8988T (cell line): Measurements from ENCODE around the gene AATF.

Source experiments
- DNase-seq: peaks from one replicate; pipeline ENCODE4 v3.0.0; 2011

The AATF gene

DNA sequence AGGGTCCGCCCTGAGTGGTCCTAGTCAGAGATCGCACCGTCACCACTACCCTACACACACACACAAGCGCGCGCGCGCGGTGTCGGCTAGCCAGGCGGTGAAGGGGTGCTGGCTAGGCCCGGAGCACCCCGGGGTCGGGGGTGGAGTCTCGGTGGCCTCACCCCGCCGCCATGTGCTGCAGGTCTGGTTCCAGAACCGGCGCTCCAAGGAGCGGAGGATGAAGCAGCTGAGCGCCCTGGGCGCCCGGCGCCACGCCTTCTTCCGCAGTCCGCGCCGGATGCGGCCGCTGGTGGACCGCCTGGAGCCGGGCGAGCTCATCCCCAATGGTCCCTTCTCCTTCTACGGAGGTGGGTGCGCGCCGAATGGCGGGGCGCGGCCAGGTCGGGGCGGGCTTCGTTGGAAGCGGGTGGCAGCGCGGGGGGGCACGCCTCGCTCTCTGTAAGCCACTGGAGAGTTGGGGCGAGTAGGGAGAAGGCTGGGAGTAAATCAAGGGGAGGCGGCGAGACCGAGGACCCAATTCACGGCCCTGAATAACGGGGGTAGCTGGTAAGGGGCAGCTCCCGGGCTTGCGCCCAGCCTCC is 6.6 kb upstream of the AATF start:
- no peak for DNase-seq

DNA sequence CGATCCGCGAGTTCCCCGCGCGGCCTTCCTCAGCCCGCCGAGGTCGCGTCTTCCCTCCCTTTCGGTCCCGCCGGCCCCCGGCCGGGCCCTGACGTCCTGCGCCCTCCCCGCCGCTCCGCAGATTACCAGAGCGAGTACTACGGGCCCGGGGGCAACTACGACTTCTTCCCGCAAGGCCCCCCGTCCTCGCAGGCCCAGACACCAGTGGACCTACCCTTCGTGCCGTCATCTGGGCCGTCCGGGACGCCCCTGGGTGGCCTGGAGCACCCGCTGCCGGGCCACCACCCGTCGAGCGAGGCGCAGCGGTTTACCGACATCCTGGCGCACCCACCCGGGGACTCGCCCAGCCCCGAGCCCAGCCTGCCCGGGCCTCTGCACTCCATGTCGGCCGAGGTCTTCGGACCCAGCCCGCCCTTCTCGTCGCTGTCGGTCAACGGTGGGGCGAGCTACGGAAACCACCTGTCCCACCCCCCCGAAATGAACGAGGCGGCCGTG is 6.1 kb upstream of the AATF start:
- DNase-seq = no peak

- no peak for DNase-seq
These were observed 5.2 kb upstream of the AATF start for GRCh38 chr17:36943250-36944191.

GRCh38 chr17:36944553-36944952 is 4.2 kb upstream of the AATF start:
- DNase-seq = no peak

- no peak for DNase-seq
These were observed 3.6 kb upstream of the AATF start for GRCh38 chr17:36945140-36945539.

GRCh38 chr17:36945959-36946725 is 2.6 kb upstream of the AATF start:
- no peak for DNase-seq

GRCh38 chr17:36946726-36947091 is 2.0 kb upstream of the AATF start:
- no peak for DNase-seq

- no peak for DNase-seq
These were observed 635 bp upstream of the AATF start for GRCh38 chr17:36947922-36948716.

- no peak for DNase-seq
These were observed 740 bp downstream of the AATF start for GRCh38 chr17:36949461-36949927.

- no peak for DNase-seq
These were observed 1.3 kb downstream of the AATF start for GRCh38 chr17:36950027-36950426.

- DNase-seq = no peak
These were observed 2.5 kb downstream of the AATF start for GRCh38 chr17:36951084-36951789.

- no peak for DNase-seq
These were observed 22.8 kb downstream of the AATF start for GRCh38 chr17:36971508-36971907.

DNA sequence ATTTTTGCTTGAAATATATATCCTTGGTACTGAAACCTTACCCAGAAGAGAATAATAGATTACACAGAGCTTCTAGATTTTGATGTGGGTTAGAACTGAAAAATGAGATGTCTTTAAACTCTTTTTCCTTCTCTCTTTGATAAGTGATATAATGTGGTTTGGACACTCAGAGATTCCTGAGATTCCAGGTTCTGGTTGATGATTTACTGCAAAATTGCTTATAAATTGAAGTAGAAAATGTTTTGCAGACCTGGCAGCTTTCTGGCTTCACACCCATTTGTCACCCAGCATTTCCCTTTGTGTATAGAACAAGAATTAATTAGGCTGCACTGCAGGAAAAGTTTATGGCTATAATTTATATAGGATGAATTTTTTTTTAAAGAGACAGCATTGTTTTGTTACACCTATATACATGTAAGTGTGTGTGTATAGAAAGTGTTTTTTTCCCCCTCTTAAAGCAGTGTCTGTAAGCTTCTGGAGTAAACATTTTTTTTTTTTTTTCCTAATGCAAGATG is 23.5 kb downstream of the AATF start:
- DNase-seq = no peak

DNA sequence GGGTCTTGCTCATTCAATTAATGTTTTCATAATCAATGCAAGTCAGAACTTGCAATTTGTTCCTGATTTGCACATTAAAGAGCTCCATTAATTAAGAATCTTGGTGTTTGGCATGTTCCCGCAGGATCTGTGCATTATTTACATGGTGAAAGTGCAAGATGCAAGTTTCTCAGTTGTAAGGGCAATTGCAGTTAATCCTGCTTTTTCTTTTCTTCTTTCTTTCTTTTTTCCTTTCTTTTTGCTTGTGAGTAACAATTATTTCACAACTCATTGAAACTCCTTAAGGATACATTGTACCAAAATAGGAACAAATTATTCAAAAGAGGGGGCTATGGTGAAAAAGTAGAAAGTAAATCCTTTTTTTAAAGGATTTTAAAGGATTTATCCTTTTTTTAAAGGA is 24.2 kb downstream of the AATF start:
- DNase-seq = no peak

DNA sequence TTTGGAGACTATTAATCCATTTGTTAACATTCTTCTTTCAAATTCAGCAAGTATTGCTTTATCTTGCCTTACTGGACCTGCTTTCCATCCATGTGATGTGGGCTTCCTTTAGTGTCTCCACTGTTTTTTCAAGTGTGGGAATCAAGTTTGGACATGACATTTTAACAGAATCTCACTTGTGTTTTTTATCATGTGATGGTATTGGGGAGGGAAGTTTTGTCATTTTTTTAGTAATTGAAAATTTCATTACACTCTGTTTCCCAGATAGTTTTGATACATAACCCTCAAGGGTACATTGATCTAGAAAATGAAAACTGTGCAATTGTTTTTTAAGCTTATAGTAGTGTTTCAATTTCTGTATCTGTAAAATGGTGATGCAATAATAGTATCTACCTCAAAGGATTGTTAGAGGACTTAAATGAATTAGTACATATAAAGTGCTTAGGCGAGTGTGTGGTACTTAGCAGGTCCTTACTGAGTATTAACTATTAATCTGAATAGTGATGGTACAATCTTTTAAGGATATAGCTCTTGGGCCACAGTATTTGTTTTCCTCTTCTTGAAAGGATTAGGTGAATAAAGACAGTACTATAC is 27.3 kb downstream of the AATF start:
- DNase-seq = no peak

DNA sequence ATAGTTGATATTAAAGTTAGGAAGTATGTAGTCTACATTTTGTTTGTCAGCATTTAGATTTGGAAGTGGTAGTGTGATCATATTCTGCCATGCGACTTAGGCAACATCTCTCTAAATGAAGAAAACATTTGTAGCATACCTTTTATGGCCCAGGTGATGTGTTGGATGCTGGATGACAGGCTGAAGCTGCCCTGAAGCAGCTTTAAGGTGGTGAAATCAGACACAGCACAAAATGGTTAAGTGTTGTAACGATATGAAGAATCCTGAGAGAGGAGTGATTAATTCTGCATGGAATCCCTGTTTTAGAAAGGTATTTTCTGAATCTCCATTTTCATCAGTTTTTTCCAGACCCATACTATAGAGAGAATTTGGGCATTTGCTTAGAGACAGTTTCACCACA is 28.3 kb downstream of the AATF start:
- no peak for DNase-seq

- no peak for DNase-seq
These were observed 28.8 kb downstream of the AATF start for GRCh38 chr17:36977568-36977967.

DNA sequence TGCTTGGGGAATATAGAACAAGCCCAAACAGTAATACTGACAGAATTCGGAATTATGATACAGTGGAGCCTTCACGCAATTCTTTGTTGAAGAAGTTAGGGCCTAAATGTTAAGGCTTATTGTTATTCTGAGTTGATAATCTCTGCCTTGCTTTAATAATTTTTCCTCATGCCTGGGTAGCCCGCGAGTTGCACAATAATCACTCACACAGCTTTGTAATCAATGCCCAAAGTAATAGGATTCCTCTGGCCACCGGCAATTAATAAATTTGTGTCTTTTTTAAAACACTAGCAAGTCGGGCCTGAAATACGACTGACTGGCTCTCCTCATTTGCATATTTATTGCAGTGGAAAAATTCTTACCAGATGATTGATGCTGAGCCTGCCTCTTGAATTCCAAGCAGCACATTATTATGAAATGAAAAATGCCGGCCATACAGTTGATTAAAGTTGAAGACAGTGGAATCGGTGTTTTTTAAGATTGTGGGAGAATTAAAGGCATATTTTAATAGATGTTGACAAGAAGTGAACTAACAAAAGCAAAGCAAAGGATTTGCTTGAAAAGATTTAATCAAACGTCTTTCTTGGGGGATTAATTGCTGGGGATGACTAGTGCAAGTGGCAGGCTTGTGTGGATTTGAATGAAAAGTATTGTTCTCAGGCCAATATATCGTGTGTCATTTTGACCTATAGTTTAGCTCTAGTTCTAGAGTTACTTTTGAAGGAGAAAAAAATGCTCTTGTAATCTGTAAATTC is 30.2 kb downstream of the AATF start:
- no peak for DNase-seq

GRCh38 chr17:36979565-36979941 is 30.8 kb downstream of the AATF start:
- no peak for DNase-seq

DNA sequence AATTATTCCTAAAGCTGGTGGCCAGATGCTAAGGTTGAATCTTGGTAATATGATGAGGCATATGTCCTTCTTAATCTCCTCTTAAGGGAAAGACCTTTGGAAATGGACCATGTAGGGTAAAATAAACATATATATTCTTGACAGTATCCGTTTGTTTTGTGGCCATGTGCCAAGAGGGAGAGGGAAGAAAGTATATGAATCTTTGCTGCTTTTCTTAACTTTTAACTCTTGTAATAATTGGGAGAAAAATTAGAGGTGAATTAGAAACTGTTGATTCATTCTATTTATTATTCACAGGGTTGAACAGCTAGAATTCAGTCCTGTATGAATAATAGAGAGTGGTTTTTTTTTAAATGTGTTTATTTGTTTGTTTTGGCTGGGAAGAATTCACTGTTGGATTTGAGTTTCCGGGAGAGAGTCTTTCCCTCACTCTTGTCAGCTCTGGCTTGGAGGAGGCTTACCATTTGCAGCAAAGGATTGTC is 31.6 kb downstream of the AATF start:
- DNase-seq = no peak
